Fibroblast of lung (primary cell): ENCODE results near the gene PRELID3B. TPM values are rescaled to one million over a fixed set of nuclear protein-coding genes. Genes with fewer than 3 reads are reported as not detected.
"Not testable (repeated sequence)": the region's sequence is repeated elsewhere in the genome, so short reads cannot be mapped to it uniquely, and the experiment has no call there.

Experiments used
- DNase-seq, 2 donors: peaks; one replicate each; pipeline versions ENCODE4 v3.0.0 to v3.0.0-alpha.2; 2010; ENCODE audit warnings: low read depth in 2 of 2
- H2AFZ ChIP-seq: 2 replicates; pipeline ENCODE4 v1.5.1; 2012; ENCODE audit warnings: low read length, control low read depth, inconsistent platforms
- H3K27ac ChIP-seq: 2 replicates; pipeline ENCODE4 v1.5.1; 2011; ENCODE audit warnings: low read length, control low read depth; ENCODE audit not compliant: insufficient read depth
- H3K27me3 ChIP-seq: 2 replicates; pipeline ENCODE4 v1.5.1; 2011; ENCODE audit warnings: mild to moderate bottlenecking, low read length; ENCODE audit not compliant: control insufficient read depth, insufficient read depth
- H3K36me3 ChIP-seq: 2 replicates; pipeline ENCODE4 v1.5.1; 2011; ENCODE audit warnings: low read length; ENCODE audit not compliant: control insufficient read depth, insufficient read depth
- H3K4me1 ChIP-seq: 2 replicates; pipeline ENCODE4 v1.5.1; 2011; ENCODE audit warnings: low read length; ENCODE audit not compliant: control insufficient read depth, insufficient read depth; ENCODE audit errors: extremely low read depth
- H3K4me2 ChIP-seq: 2 replicates; pipeline ENCODE4 v1.5.1; 2011; ENCODE audit warnings: low read length, control low read depth; ENCODE audit not compliant: insufficient read depth; ENCODE audit errors: extremely low read depth
- H3K4me3 ChIP-seq, 4 experiments: fragments of 200-600 bp in 1 of 4; sonication (generic) in 1 of 4; replicated peaks in 1 of 4; 2 replicates each; pipeline ENCODE4 v1.5.1; 2011 to 2016; ENCODE audit warnings: low read length in 4 of 4, low read depth in 3 of 4, mild to moderate bottlenecking in 3 of 4, control low read depth in 2 of 4, inconsistent platforms in 1 of 4, mixed read lengths in 1 of 4; ENCODE audit not compliant: insufficient read depth in 1 of 4; ENCODE audit errors: control extremely low read depth in 1 of 4
- H3K79me2 ChIP-seq: 2 replicates; pipeline ENCODE4 v1.5.1; 2012; ENCODE audit warnings: mild to moderate bottlenecking, low read length, inconsistent platforms; ENCODE audit not compliant: control insufficient read depth, insufficient read depth
- H3K9ac ChIP-seq: 2 replicates; pipeline ENCODE4 v1.5.1; 2011; ENCODE audit warnings: mild to moderate bottlenecking, low read length, control low read depth; ENCODE audit not compliant: insufficient read depth
- H3K9me3 ChIP-seq: 2 replicates; pipeline ENCODE4 v1.5.1; 2012; ENCODE audit warnings: low read depth, low read length; ENCODE audit not compliant: control insufficient read depth, insufficient read depth
- H4K20me1 ChIP-seq: 2 replicates; pipeline ENCODE4 v1.5.1; 2011; ENCODE audit warnings: low read length; ENCODE audit not compliant: control insufficient read depth, insufficient read depth; ENCODE audit errors: extremely low read depth
- EZH2 ChIP-seq: IDR thresholded peaks from 2 replicates; pipeline ENCODE4 v1.5.1; 2012; ENCODE audit warnings: low read length, control low read depth, mild to moderate bottlenecking; ENCODE audit errors: missing control alignments
- polyA plus RNA-seq, 2 donors: library from polyadenylated mRNA; depleted of rRNA in 1 of 2; stranded (reverse) in 1 of 2; unstranded in 1 of 2; fragments of >200 nt; gene quantifications; 2 replicates each; pipeline ENCODE4 v1.2.1, GENCODE V29; 2011 to 2012; ENCODE audit warnings: missing spikeins in 1 of 2
- total RNA-seq: library from RNA; depleted of rRNA; stranded (reverse); fragments of >200 nt; gene quantifications from 2 replicates; pipeline ENCODE4 v1.2.1, GENCODE V29; 2014
- TF ChIP-seq, protein P1 (sequence below), 2 donors: IDR thresholded peaks in 1 of 2; conservative IDR thresholded peaks in 1 of 2; 1 replicate in 1 of 2; 2 replicates in 1 of 2; pipeline ENCODE4 v1.5.1; 2011 to 2012; ENCODE audit warnings: low read length in 2 of 2, control low read depth in 1 of 2, inconsistent platforms in 1 of 2, low read depth in 1 of 2, mild to moderate bottlenecking in 1 of 2

Gene PRELID3B
- total and polyA plus RNA-seq, 2 donors (not counting 1 experiment from before 2014, with no cell fraction given), result 64.5 to 127 TPM

GRCh38 chr20:59013031-59013951 is 29.3 kb downstream of the PRELID3B start:
- H3K4me3 ChIP-seq, result no peak overlapping the region
- H3K79me2 ChIP-seq, result no peaks in the 10 kb centered on the region
- peaks cover 11% of the 10 kb centered on the region for H3K4me1 ChIP-seq
- H3K4me2 ChIP-seq, result no peak overlapping the region
- no peaks in the 10 kb centered on the region for H4K20me1 ChIP-seq
- no peak for DNase-seq
- no peaks in the 10 kb centered on the region for H3K9me3 ChIP-seq
- no peak overlapping the region for H3K27ac ChIP-seq
- no peak overlapping the region for H3K9ac ChIP-seq
- no peaks in the 10 kb centered on the region for H3K27me3 ChIP-seq
- TF ChIP-seq, protein P1, sequence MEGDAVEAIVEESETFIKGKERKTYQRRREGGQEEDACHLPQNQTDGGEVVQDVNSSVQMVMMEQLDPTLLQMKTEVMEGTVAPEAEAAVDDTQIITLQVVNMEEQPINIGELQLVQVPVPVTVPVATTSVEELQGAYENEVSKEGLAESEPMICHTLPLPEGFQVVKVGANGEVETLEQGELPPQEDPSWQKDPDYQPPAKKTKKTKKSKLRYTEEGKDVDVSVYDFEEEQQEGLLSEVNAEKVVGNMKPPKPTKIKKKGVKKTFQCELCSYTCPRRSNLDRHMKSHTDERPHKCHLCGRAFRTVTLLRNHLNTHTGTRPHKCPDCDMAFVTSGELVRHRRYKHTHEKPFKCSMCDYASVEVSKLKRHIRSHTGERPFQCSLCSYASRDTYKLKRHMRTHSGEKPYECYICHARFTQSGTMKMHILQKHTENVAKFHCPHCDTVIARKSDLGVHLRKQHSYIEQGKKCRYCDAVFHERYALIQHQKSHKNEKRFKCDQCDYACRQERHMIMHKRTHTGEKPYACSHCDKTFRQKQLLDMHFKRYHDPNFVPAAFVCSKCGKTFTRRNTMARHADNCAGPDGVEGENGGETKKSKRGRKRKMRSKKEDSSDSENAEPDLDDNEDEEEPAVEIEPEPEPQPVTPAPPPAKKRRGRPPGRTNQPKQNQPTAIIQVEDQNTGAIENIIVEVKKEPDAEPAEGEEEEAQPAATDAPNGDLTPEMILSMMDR (conservative IDR thresholded peaks at IDR 0.05 in 1 of 2, IDR thresholded peaks at IDR 0.05 in 1 of 2; ENCODE audit: low read depth in 1 of 2, low read length in 2 of 2), result no peak
- no peak for TF ChIP-seq EZH2
- H3K36me3 ChIP-seq, result no peaks in the 10 kb centered on the region
- no peak overlapping the region for H2AFZ ChIP-seq

DNA sequence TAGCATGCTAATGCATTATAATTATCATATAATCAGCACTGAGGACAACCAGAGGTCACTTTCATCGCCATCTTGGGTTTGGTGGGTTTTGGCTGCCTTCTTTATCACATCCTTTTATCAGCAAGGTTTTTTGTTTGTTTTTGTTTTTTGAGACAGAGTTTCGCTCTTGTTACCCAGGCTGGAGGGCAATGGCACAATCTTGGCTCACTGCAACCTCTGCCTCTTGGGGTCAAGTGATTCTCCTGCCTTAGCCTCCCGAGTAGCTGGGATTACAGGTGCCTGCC is 30.8 kb downstream of the PRELID3B start:
- H2AFZ ChIP-seq, H3K36me3 ChIP-seq, H3K9ac ChIP-seq, H3K27ac ChIP-seq, H3K4me3 ChIP-seq, H3K27me3 ChIP-seq, H3K79me2 ChIP-seq, H3K4me2 ChIP-seq, H3K9me3 ChIP-seq, H4K20me1 ChIP-seq, DNase-seq: not testable (repeated sequence)
- peaks cover 11% of the 10 kb centered on the region for H3K4me1 ChIP-seq

DNA sequence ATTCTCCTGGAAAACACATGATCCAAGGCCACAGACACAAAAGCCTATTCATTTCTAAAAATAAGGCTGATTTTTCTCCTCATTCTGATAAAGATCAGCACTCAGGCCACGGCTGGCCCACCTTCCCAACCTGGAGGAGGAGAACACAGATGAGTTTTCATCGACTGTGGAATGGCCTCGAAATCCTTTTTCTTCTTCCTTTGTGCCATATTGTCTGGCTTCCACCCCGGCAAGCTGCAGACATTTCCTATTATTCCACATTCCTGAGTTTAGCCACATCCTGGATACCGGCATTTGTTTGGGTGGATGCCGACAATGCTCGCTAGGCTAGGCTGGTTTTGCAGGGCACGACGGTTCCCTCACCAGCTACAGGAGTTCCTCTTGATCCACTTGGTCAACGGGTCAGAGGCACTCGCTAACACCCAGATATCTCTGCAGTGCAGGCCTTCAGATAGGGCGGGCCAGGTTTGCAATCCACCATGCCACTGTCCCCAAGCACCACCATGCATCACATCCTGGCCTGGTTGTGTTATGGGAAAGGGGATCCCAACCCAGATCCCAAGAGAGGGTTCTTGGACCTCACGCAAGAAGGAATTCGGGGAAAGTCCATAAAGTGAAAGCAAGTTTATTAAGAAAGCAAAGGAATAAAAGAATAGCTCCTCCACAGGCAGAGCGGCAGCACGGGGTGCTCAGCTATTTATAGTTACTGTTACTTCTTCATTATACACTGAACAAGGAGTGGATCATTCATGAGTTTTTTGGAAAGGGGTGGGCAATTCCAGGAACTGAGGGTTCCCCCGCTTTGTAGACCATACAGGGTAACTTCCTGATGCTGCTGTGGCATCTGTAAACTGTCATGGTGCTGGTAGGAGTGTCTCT is 31.4 kb downstream of the PRELID3B start:
- TF ChIP-seq, protein P1 (conservative IDR thresholded peaks at IDR 0.05 in 1 of 2, IDR thresholded peaks at IDR 0.05 in 1 of 2; ENCODE audit: low read depth in 1 of 2, low read length in 2 of 2), result no peak
- no peak for TF ChIP-seq EZH2
- peak; percentile 64 to 94 for DNase-seq
- H3K9ac ChIP-seq, result no peak overlapping the region
- H2AFZ ChIP-seq, result peak overlapping the region; percentile 29
- no peaks in the 10 kb centered on the region for H3K9me3 ChIP-seq
- peaks cover 11% of the 10 kb centered on the region for H3K4me1 ChIP-seq
- H3K27me3 ChIP-seq, result no peaks in the 10 kb centered on the region
- H3K4me3 ChIP-seq, result no peak overlapping the region
- no peaks in the 10 kb centered on the region for H4K20me1 ChIP-seq
- peaks cover 5% of the 10 kb centered on the region for H3K79me2 ChIP-seq
- peak overlapping the region; percentile 67 for H3K27ac ChIP-seq
- H3K4me2 ChIP-seq, result peak overlapping the region; percentile 66
- no peaks in the 10 kb centered on the region for H3K36me3 ChIP-seq
